Measurements from ENCODE around the gene CLEC4E.
"Not testable (repeated sequence)": the region's sequence is repeated elsewhere in the genome, so short reads cannot be mapped to it uniquely, and the experiment has no call there.

CLEC4E gene

GRCh38 chr12:8559676-8560075 is 19.0 kb upstream of the CLEC4E start:
- no peak overlapping the region for H3K9ac ChIP-seq (ENCODE audit: low read length)
- H3K27ac ChIP-seq (ENCODE audit: low read depth, low read length), result no peak overlapping the region
- H3K27me3 ChIP-seq (ENCODE audit: control insufficient read depth, insufficient read depth, low read length), result no peaks in the 10 kb centered on the region
- H3K4me1 ChIP-seq (ENCODE audit: control insufficient read depth, insufficient read depth, low read length), result no peaks in the 10 kb centered on the region
- no peak overlapping the region for H3K4me3 ChIP-seq (ENCODE audit: low read length)
- H3K36me3 ChIP-seq (ENCODE audit: control insufficient read depth, insufficient read depth, low read length), result no peaks in the 10 kb centered on the region

- no peaks in the 10 kb centered on the region for H3K36me3 ChIP-seq (ENCODE audit: control insufficient read depth, insufficient read depth, low read length)
- H3K4me1 ChIP-seq (ENCODE audit: control insufficient read depth, insufficient read depth, low read length), result no peaks in the 10 kb centered on the region
- no peaks in the 10 kb centered on the region for H3K27me3 ChIP-seq (ENCODE audit: control insufficient read depth, insufficient read depth, low read length)
- H3K9ac ChIP-seq (ENCODE audit: low read length), result no peak overlapping the region
- no peak overlapping the region for H3K4me3 ChIP-seq (ENCODE audit: low read length)
- no peak overlapping the region for H3K27ac ChIP-seq (ENCODE audit: low read depth, low read length)
These were observed 15.9 kb upstream of the CLEC4E start for GRCh38 chr12:8556531-8557097.

GRCh38 chr12:8554451-8555195 is 13.9 kb upstream of the CLEC4E start:
- no peak overlapping the region for H3K4me3 ChIP-seq (ENCODE audit: low read length)
- H3K4me1 ChIP-seq (ENCODE audit: control insufficient read depth, insufficient read depth, low read length), result no peaks in the 10 kb centered on the region
- no peaks in the 10 kb centered on the region for H3K36me3 ChIP-seq (ENCODE audit: control insufficient read depth, insufficient read depth, low read length)
- no peak overlapping the region for H3K27ac ChIP-seq (ENCODE audit: low read depth, low read length)
- no peaks in the 10 kb centered on the region for H3K27me3 ChIP-seq (ENCODE audit: control insufficient read depth, insufficient read depth, low read length)
- no peak overlapping the region for H3K9ac ChIP-seq (ENCODE audit: low read length)

GRCh38 chr12:8553088-8553627 is 12.5 kb upstream of the CLEC4E start:
- no peak overlapping the region for H3K27ac ChIP-seq (ENCODE audit: low read depth, low read length)
- no peaks in the 10 kb centered on the region for H3K36me3 ChIP-seq (ENCODE audit: control insufficient read depth, insufficient read depth, low read length)
- H3K27me3 ChIP-seq (ENCODE audit: control insufficient read depth, insufficient read depth, low read length), result no peaks in the 10 kb centered on the region
- H3K4me3 ChIP-seq (ENCODE audit: low read length), result no peak overlapping the region
- H3K9ac ChIP-seq (ENCODE audit: low read length), result no peak overlapping the region
- no peaks in the 10 kb centered on the region for H3K4me1 ChIP-seq (ENCODE audit: control insufficient read depth, insufficient read depth, low read length)

GRCh38 chr12:8549381-8549780 is 8.7 kb upstream of the CLEC4E start:
- Histone ChIP-seq H3K36me3 (ENCODE audit: control insufficient read depth, insufficient read depth, low read length) (no peaks in the 10 kb centered on the region), H3K9ac (ENCODE audit: low read length) (no peak overlapping the region), H3K4me1 (ENCODE audit: control insufficient read depth, insufficient read depth, low read length) (no peaks in the 10 kb centered on the region), H3K4me3 (ENCODE audit: low read length) (no peak overlapping the region), H3K27me3 (ENCODE audit: control insufficient read depth, insufficient read depth, low read length) (no peaks in the 10 kb centered on the region), H3K27ac (ENCODE audit: low read depth, low read length) (no peak overlapping the region)

GRCh38 chr12:8548192-8548591 is 7.5 kb upstream of the CLEC4E start:
- H3K36me3 ChIP-seq (ENCODE audit: control insufficient read depth, insufficient read depth, low read length), result no peaks in the 10 kb centered on the region
- no peak overlapping the region for H3K4me3 ChIP-seq (ENCODE audit: low read length)
- no peaks in the 10 kb centered on the region for H3K4me1 ChIP-seq (ENCODE audit: control insufficient read depth, insufficient read depth, low read length)
- no peaks in the 10 kb centered on the region for H3K27me3 ChIP-seq (ENCODE audit: control insufficient read depth, insufficient read depth, low read length)
- H3K27ac ChIP-seq (ENCODE audit: low read depth, low read length), result no peak overlapping the region
- no peak overlapping the region for H3K9ac ChIP-seq (ENCODE audit: low read length)

GRCh38 chr12:8547645-8548044 is 6.9 kb upstream of the CLEC4E start:
- H3K9ac ChIP-seq (ENCODE audit: low read length), result no peak overlapping the region
- H3K27ac ChIP-seq (ENCODE audit: low read depth, low read length), result no peak overlapping the region
- no peaks in the 10 kb centered on the region for H3K27me3 ChIP-seq (ENCODE audit: control insufficient read depth, insufficient read depth, low read length)
- H3K4me3 ChIP-seq (ENCODE audit: low read length), result no peak overlapping the region
- H3K4me1 ChIP-seq (ENCODE audit: control insufficient read depth, insufficient read depth, low read length), result no peaks in the 10 kb centered on the region
- no peaks in the 10 kb centered on the region for H3K36me3 ChIP-seq (ENCODE audit: control insufficient read depth, insufficient read depth, low read length)

- H3K9ac ChIP-seq (ENCODE audit: low read length), result no peak overlapping the region
- no peak overlapping the region for H3K27ac ChIP-seq (ENCODE audit: low read depth, low read length)
- H3K4me1 ChIP-seq (ENCODE audit: control insufficient read depth, insufficient read depth, low read length), result no peaks in the 10 kb centered on the region
- no peaks in the 10 kb centered on the region for H3K27me3 ChIP-seq (ENCODE audit: control insufficient read depth, insufficient read depth, low read length)
- no peak overlapping the region for H3K4me3 ChIP-seq (ENCODE audit: low read length)
- no peaks in the 10 kb centered on the region for H3K36me3 ChIP-seq (ENCODE audit: control insufficient read depth, insufficient read depth, low read length)
These were observed 5.9 kb upstream of the CLEC4E start for GRCh38 chr12:8546591-8546990.

GRCh38 chr12:8544295-8544694 is 3.6 kb upstream of the CLEC4E start:
- Histone ChIP-seq H3K4me1 (ENCODE audit: control insufficient read depth, insufficient read depth, low read length) (no peaks in the 10 kb centered on the region), H3K27me3 (ENCODE audit: control insufficient read depth, insufficient read depth, low read length) (no peaks in the 10 kb centered on the region), H3K27ac (ENCODE audit: low read depth, low read length) (no peak overlapping the region), H3K36me3 (ENCODE audit: control insufficient read depth, insufficient read depth, low read length) (no peaks in the 10 kb centered on the region), H3K9ac (ENCODE audit: low read length) (no peak overlapping the region), H3K4me3 (ENCODE audit: low read length) (no peak overlapping the region)

GRCh38 chr12:8541562-8541961 is 857 bp upstream of the CLEC4E start:
- H3K27ac ChIP-seq (ENCODE audit: low read depth, low read length), result no peak overlapping the region
- H3K4me1 ChIP-seq (ENCODE audit: control insufficient read depth, insufficient read depth, low read length), result no peaks in the 10 kb centered on the region
- H3K36me3 ChIP-seq (ENCODE audit: control insufficient read depth, insufficient read depth, low read length), result no peaks in the 10 kb centered on the region
- no peak overlapping the region for H3K4me3 ChIP-seq (ENCODE audit: low read length)
- no peak overlapping the region for H3K9ac ChIP-seq (ENCODE audit: low read length)
- no peaks in the 10 kb centered on the region for H3K27me3 ChIP-seq (ENCODE audit: control insufficient read depth, insufficient read depth, low read length)

- H3K36me3 ChIP-seq (ENCODE audit: control insufficient read depth, insufficient read depth, low read length); H3K4me3 ChIP-seq (ENCODE audit: low read length); H3K27me3 ChIP-seq (ENCODE audit: control insufficient read depth, insufficient read depth, low read length); H3K27ac ChIP-seq (ENCODE audit: low read depth, low read length); H3K4me1 ChIP-seq (ENCODE audit: control insufficient read depth, insufficient read depth, low read length); H3K9ac ChIP-seq (ENCODE audit: low read length): not testable (repeated sequence)
These were observed 2.9 kb downstream of the CLEC4E start for GRCh38 chr12:8537820-8538219.

- H3K27me3 ChIP-seq (ENCODE audit: control insufficient read depth, insufficient read depth, low read length), result no peaks in the 10 kb centered on the region
- H3K36me3 ChIP-seq (ENCODE audit: control insufficient read depth, insufficient read depth, low read length), result no peaks in the 10 kb centered on the region
- H3K4me1 ChIP-seq (ENCODE audit: control insufficient read depth, insufficient read depth, low read length), result no peaks in the 10 kb centered on the region
- H3K4me3 ChIP-seq (ENCODE audit: low read length), result no peak overlapping the region
- H3K9ac ChIP-seq (ENCODE audit: low read length), result no peak overlapping the region
- H3K27ac ChIP-seq (ENCODE audit: low read depth, low read length), result no peak overlapping the region
These were observed 8.7 kb downstream of the CLEC4E start for GRCh38 chr12:8532045-8532444.
